T-helper 2 cell treated with Interferon-gamma antibody and Interleukin-4, amounts not matched to agents 5 μg/mL and 100 μg/mL, for 36 hours (primary cell): ENCODE measurements around the gene TMEM236.

ENCODE experiments used
- DNase-seq: peaks from one replicate; pipeline ENCODE4 v3.0.0; 2021; ENCODE audit warnings: low spot score
- H3K27ac Mint-ChIP-seq: one replicate; pipeline ENCODE4 v1.8.0; 2021; ENCODE audit warnings: mild to moderate bottlenecking, mixed read lengths
- H3K27me3 Mint-ChIP-seq: one replicate; pipeline ENCODE4 v1.8.0; 2021; ENCODE audit warnings: low read depth, mixed read lengths
- H3K36me3 Mint-ChIP-seq: one replicate; pipeline ENCODE4 v1.8.0; 2021; ENCODE audit warnings: low read depth, mixed read lengths
- H3K4me1 Mint-ChIP-seq: one replicate; pipeline ENCODE4 v1.8.0; 2021; ENCODE audit warnings: low read depth, mixed read lengths
- H3K4me3 Mint-ChIP-seq: one replicate; pipeline ENCODE4 v1.8.0; 2022; ENCODE audit warnings: mild to moderate bottlenecking, moderate library complexity, mixed read lengths
- H3K9me3 Mint-ChIP-seq: one replicate; pipeline ENCODE4 v1.8.0; 2021; ENCODE audit warnings: mixed read lengths

TMEM236 gene

DNA sequence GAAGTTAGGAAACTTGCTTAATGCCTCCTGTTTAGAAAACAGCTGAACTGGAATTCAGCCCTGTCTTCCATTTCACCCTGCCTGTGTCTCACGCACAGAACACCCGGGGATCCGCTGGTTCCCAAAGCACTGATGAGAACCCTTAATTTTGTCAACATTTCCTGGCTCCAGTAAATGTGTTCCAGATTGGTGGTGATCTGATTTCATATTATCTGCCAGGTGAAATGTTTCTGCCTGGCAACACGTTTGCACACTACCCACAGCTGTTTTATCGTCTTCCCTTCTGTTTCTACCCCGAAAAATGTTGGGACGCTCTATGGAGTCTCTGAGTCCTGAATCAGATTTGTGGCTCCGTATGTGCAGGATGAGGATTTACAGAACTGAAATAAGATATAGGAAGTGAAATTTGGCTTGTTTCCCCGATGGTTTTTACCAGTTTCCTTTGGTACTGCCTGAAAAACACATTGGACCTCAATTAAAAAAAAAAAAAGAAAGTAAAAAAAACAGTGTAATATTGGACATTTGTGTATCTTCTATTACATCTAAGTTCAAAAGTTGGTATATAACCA lies 86.2 kb downstream of the TMEM236 start:
- Mint-ChIP-seq H3K9me3 (no peaks in the 10 kb centered on the region), H3K36me3 (no peaks in the 10 kb centered on the region), H3K27ac (no peak overlapping the region), H3K27me3 (no peaks in the 10 kb centered on the region), H3K4me1 (no peaks in the 10 kb centered on the region), H3K4me3 (no peak overlapping the region)
- no peak for DNase-seq

DNA sequence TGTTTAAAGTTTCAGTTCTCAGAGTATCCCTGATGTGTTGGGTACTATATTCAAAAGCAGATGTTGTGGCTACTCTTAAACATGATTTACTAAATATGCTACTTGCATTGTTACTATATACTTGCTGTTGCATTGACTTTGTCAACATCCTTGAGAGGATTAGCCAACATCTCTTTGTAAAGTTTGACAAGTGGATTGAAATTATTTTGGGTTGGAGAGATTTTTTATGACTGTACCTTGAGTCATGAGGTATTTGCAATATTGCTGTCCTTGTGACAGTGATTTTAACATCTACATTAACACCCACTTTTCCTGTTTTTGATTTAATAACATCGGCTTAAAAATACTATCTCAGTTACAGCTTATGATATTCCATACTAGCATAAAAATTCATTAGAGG lies 89.0 kb downstream of the TMEM236 start:
- H3K4me1 Mint-ChIP-seq: no peaks in the 10 kb centered on the region
- H3K36me3 Mint-ChIP-seq: no peaks in the 10 kb centered on the region
- no peak overlapping the region for H3K4me3 Mint-ChIP-seq
- no peaks in the 10 kb centered on the region for H3K9me3 Mint-ChIP-seq
- no peak overlapping the region for H3K27ac Mint-ChIP-seq
- no peaks in the 10 kb centered on the region for H3K27me3 Mint-ChIP-seq
- DNase-seq: no peak

DNA sequence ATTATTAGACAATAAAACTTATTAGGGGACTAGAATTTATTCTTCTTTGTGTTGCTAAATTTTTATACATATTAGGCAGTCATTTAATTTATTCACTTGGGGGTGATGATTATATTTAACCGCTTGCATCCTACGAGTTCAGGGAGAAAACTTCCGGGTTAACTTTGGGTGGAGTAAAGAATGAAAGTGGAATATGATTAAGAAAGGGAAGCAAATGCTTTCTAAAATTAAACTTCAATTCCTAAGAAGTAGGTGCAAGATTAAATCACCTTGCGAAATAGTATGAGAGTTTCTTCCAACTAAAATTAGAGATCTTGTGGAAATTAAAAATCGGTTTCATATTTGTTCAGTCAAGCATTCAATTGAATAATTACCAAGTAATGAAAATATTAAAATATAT lies 90.6 kb downstream of the TMEM236 start:
- Mint-ChIP-seq H3K27ac (no peak overlapping the region), H3K9me3 (no peaks in the 10 kb centered on the region), H3K4me3 (no peak overlapping the region), H3K27me3 (no peaks in the 10 kb centered on the region), H3K36me3 (no peaks in the 10 kb centered on the region), H3K4me1 (no peaks in the 10 kb centered on the region)
- no peak for DNase-seq

DNA sequence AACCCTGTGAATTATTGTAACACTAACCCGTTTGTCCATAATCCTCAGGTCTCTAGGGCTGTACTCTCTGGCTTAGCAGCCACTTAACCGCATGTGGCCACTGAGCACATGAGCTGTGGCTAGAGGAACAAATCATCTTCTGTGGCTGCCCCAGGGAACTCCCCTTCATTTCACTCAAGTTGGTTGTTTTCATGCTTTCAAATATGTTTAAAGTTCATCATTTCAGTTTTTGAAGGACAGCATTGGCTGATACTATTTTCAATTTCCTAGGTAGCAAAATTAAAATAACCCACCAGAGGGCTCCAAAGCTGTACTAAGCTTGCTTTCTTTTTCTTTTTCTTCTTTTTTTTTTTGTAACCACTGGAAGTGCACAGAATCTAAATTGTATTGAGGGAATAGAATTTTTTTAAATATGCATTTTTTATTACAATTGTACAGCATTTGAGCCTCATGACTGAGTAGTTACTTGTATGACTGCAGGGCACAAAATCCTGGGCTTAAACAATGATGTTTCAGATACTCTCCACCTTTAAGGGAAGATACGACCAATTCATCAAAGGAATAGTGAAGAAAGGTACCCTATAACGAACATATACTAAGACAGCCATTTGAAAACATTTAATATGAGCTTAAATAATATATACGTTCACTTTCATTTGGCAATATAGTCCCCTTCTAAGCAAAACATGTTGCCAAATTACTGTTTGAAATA lies 95.7 kb downstream of the TMEM236 start:
- H3K4me1 Mint-ChIP-seq: no peaks in the 10 kb centered on the region
- H3K27ac Mint-ChIP-seq: no peak overlapping the region
- H3K36me3 Mint-ChIP-seq: no peaks in the 10 kb centered on the region
- no peak for DNase-seq
- no peaks in the 10 kb centered on the region for H3K9me3 Mint-ChIP-seq
- H3K27me3 Mint-ChIP-seq: peaks cover 2% of the 10 kb centered on the region
- no peak overlapping the region for H3K4me3 Mint-ChIP-seq

DNA sequence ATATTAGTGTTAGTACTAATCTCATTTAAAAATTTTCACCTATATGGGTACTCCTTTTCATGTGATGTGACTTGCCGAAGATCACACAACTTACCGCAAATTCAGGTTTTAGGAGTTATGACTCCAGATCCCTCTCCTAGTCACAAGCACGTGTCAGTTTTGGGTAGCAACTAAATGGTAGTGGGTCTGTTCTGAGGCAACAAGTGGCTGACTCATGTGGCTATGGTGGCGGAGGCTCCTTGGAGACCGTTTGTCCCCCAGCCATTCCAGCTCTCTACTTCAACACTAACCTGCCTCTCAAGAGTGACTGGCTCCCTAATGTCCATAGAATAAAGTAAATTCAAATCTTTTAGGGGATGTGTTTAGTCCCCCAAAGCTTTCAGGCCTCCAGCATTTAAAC lies 96.6 kb downstream of the TMEM236 start:
- H3K27me3 Mint-ChIP-seq: peaks cover 2% of the 10 kb centered on the region
- no peaks in the 10 kb centered on the region for H3K36me3 Mint-ChIP-seq
- no peak overlapping the region for H3K4me3 Mint-ChIP-seq
- no peak for DNase-seq
- no peak overlapping the region for H3K27ac Mint-ChIP-seq
- H3K4me1 Mint-ChIP-seq: no peaks in the 10 kb centered on the region
- no peaks in the 10 kb centered on the region for H3K9me3 Mint-ChIP-seq
